ENCODE results near the gene BSCL2.

GRCh38 chr11:62687508-62688396 is 19.5 kb downstream of the BSCL2 start:
- TF ChIP-seq SPI1 (IDR thresholded peaks at IDR 0.05; ENCODE audit: low read depth, low read length) (no peak), POLR2A (IDR thresholded peaks at IDR 0.05; ENCODE audit: low read depth, low read length) (no peak), TAF1 (IDR thresholded peaks at IDR 0.05; ENCODE audit: low read depth, low read length) (no peak)
